ENCODE data around the gene SCYGR4. TPM values are rescaled to one million over a fixed set of nuclear protein-coding genes. Genes with fewer than 3 reads are reported as not detected.
A peak's percentile ranks its signal among the peaks of the same experiment; 100 is the strongest.

The SCYGR4 gene
- polyA plus RNA-seq, 1 donor = 0.03 TPM

DNA sequence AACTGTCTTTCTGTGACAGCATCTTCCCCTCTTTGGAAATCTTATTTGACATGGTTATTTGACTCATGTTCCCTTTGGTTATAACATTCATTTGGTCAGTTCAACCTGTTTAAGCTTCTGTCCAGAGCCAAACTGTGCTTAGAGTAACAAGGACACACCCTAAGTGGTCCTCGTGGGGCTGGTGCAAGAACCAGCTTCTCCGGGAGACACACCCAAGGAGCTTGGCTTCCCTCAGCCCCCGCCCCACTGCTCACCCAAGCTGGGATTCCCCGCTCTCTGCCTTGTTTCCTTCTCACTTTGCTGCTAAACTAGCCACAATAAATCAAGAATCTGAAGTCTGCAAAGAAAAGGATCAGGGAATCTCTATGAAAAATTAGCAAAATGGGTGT, 4.0 kb upstream of the SCYGR4 start:
- Histone ChIP-seq H3K27ac (ENCODE audit: low read length) (no peak overlapping the region), H3K9me3 (ENCODE audit: control insufficient read depth, low read depth, low read length) (no peaks in the 10 kb centered on the region), H3K36me3 (ENCODE audit: control insufficient read depth, insufficient read depth, low read length) (no peaks in the 10 kb centered on the region), H3K27me3 (ENCODE audit: control insufficient read depth, insufficient read depth, low read length) (no peaks in the 10 kb centered on the region), H3K4me3 (ENCODE audit: low read length) (no peak overlapping the region), H3K4me1 (ENCODE audit: control insufficient read depth, insufficient read depth, low read length) (no peaks in the 10 kb centered on the region)
- WGBS (ENCODE audit: insufficient coverage, low lambda C conversion rate) = 60% methylated on average over 1 of the region's 4 CpGs
- DNase-seq = no peak

DNA sequence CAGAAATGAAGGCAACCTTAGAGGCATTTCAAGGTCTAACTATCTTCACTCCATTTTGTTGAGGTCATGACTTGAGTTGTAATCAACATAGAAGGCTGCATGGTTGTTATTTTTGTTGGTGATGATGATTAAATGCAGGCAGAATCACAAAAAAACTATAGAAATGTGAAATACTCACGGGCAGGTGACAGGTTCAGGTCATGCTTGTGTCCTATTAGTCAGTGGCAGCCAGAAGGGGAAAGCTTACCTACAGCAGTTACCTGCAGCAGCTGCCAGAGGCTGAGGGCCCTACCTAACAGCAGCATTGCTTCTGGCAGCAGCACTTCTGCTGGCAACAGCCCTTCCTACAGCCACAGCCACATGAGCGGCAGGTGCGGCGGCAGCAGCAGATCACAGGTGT, 3.1 kb upstream of the SCYGR4 start:
- Histone ChIP-seq H3K27me3 (ENCODE audit: control insufficient read depth, insufficient read depth, low read length) (no peaks in the 10 kb centered on the region), H3K36me3 (ENCODE audit: control insufficient read depth, insufficient read depth, low read length) (no peaks in the 10 kb centered on the region), H3K4me1 (ENCODE audit: control insufficient read depth, insufficient read depth, low read length) (no peaks in the 10 kb centered on the region), H3K4me3 (ENCODE audit: low read length) (no peak overlapping the region), H3K9me3 (ENCODE audit: control insufficient read depth, low read depth, low read length) (no peaks in the 10 kb centered on the region), H3K27ac (ENCODE audit: low read length) (no peak overlapping the region)
- no peak for DNase-seq
- 80% methylated on average over 1 of the region's 4 CpGs for WGBS (ENCODE audit: insufficient coverage, low lambda C conversion rate)

DNA sequence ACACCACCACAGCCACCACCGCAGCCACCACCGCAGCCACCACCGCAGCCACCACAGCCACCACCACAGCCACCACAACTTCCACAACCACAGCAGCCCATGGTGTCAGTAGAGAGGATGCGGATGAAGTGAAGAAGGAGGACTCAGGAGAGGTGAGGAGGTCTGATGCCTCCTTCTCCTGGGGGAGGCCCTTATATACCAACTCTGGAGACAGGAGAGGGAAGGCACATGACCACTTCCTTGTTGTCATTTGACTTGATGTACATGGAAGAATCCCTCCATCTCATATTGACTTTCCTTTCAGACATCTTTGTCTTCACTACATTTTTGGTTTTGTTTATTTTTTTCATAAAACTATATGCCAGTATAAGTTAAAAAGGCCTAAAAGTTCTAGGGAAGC, 2.6 kb upstream of the SCYGR4 start, which contains the start of gene SCYGR3:
Gene SCYGR3 (minus strand): TSS at position 101 of the 400 bp plus-strand sequence. CDS start 0 bp downstream, at position 101.
- Histone ChIP-seq H3K4me3 (ENCODE audit: low read length) (no peak within 1 kb of the TSS), H3K36me3 (ENCODE audit: control insufficient read depth, insufficient read depth, low read length) (no peaks in the 10 kb centered on the region), H3K27me3 (ENCODE audit: control insufficient read depth, insufficient read depth, low read length) (no peaks in the 10 kb centered on the region), H3K9me3 (ENCODE audit: control insufficient read depth, low read depth, low read length) (no peaks in the 10 kb centered on the region), H3K4me1 (ENCODE audit: control insufficient read depth, insufficient read depth, low read length) (no peaks in the 10 kb centered on the region), H3K27ac (ENCODE audit: low read length) (no peak within 1 kb of the TSS)
- DNase-seq = no peak
- no CpG with 5 or more reads among the region's 4 CpGs for WGBS (ENCODE audit: insufficient coverage, low lambda C conversion rate)

DNA sequence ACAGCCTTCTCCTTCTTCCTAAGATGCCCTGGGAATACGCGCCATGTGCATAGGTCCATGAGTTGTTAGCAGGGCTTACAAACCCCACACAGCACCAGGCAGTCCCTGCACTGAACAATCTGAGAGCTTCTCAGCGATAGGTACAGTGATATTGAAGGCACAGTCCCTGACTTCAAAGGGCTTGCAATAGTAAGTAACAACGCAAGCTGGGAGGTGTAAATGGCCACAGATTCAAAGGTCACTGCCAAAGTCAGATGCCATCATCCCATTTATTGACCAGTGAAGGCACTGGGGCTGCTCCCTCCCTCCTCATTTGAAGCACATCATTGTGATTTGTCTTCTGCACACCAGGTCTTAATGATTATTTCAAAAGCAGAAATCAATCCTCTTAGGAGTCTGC, 2.1 kb upstream of the SCYGR4 start:
- no peaks in the 10 kb centered on the region for H3K36me3 ChIP-seq (ENCODE audit: control insufficient read depth, insufficient read depth, low read length)
- no peaks in the 10 kb centered on the region for H3K27me3 ChIP-seq (ENCODE audit: control insufficient read depth, insufficient read depth, low read length)
- H3K4me1 ChIP-seq (ENCODE audit: control insufficient read depth, insufficient read depth, low read length) = no peaks in the 10 kb centered on the region
- H3K27ac ChIP-seq (ENCODE audit: low read length) = no peak overlapping the region
- DNase-seq = no peak
- no CpG with 5 or more reads among the region's 4 CpGs for WGBS (ENCODE audit: insufficient coverage, low lambda C conversion rate)
- no peak overlapping the region for H3K4me3 ChIP-seq (ENCODE audit: low read length)
- no peaks in the 10 kb centered on the region for H3K9me3 ChIP-seq (ENCODE audit: control insufficient read depth, low read depth, low read length)

DNA sequence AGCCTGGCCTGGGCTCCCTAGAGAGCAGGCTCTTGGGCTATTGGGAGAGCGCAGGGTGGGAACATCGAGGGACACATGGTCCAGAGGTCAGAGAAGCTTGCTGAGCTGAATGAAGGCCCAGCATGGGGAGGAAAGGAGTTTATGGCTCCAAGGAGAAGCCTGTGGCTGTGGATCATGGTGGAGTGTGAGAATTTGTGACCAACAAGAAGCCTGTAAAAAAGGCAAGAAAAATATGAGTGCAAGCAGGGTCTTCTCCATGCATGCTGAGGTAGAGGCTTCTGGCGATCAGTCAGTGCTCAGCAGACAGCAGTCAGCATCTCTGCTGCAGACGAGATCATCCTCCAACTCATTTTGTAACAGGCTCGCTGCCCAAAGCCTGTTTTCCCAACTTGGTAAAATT, 1.4 kb upstream of the SCYGR4 start:
- Histone ChIP-seq H3K4me1 (ENCODE audit: control insufficient read depth, insufficient read depth, low read length) (no peaks in the 10 kb centered on the region), H3K9me3 (ENCODE audit: control insufficient read depth, low read depth, low read length) (no peaks in the 10 kb centered on the region), H3K36me3 (ENCODE audit: control insufficient read depth, insufficient read depth, low read length) (no peaks in the 10 kb centered on the region), H3K4me3 (ENCODE audit: low read length) (no peak overlapping the region), H3K27ac (ENCODE audit: low read length) (no peak overlapping the region), H3K27me3 (ENCODE audit: control insufficient read depth, insufficient read depth, low read length) (no peaks in the 10 kb centered on the region)
- DNase-seq = no peak
- 80% methylated on average over 1 of the region's 5 CpGs for WGBS (ENCODE audit: insufficient coverage, low lambda C conversion rate)

DNA sequence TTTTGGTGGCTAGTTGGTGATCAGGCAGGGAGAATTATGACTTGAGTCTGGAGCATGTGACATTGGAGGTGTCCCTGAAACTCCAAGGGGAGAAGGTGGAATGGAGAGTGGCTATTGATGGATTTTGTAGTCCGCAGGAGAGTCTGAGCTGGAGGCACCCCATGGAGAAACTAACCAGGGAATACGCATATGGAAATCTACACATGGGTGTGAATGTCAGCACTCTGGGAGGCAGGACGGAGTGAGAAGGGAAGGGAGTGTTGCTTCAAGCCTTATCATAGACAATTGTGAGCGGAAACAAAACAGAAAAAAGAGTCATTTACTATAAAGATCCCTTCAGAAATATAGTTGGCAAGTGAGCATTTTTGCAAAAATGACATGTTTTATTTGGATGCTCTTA, 667 bp upstream of the SCYGR4 start:
- Histone ChIP-seq H3K4me3 (ENCODE audit: low read length) (no peak overlapping the region), H3K27ac (ENCODE audit: low read length) (no peak overlapping the region), H3K9me3 (ENCODE audit: control insufficient read depth, low read depth, low read length) (no peaks in the 10 kb centered on the region), H3K27me3 (ENCODE audit: control insufficient read depth, insufficient read depth, low read length) (no peaks in the 10 kb centered on the region), H3K36me3 (ENCODE audit: control insufficient read depth, insufficient read depth, low read length) (no peaks in the 10 kb centered on the region), H3K4me1 (ENCODE audit: control insufficient read depth, insufficient read depth, low read length) (no peaks in the 10 kb centered on the region)
- DNase-seq = no peak
- WGBS (ENCODE audit: insufficient coverage, low lambda C conversion rate) = no CpG with 5 or more reads among the region's 4 CpGs

DNA sequence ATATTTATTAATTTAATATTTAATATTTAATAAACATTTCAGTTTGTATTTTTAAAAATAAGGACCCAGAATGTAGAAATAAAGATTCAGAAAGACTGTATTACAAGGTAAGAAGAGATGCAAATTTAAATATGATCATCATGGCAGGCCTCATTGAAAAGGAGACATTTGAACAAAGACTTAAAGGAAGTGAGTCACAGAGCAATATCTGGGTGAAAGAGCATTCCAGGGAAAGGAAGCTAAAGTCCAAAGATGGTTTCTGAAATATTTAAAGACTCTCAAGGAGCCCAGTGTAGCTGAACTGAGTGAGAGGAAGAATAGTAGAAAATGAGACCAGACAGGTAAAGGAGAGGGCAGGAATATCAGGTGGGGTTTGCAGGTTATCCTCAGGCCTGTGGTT, 5.9 kb downstream of the SCYGR4 start:
- H3K36me3 ChIP-seq (ENCODE audit: control insufficient read depth, insufficient read depth, low read length) = no peaks in the 10 kb centered on the region
- DNase-seq = peak; percentile 43 to 73
- H3K9me3 ChIP-seq (ENCODE audit: control insufficient read depth, low read depth, low read length) = peaks cover 5% of the 10 kb centered on the region
- peak overlapping the region; percentile 39 for H3K27ac ChIP-seq (ENCODE audit: low read length)
- H3K4me1 ChIP-seq (ENCODE audit: control insufficient read depth, insufficient read depth, low read length) = peaks cover 4% of the 10 kb centered on the region
- H3K4me3 ChIP-seq (ENCODE audit: low read length) = no peak overlapping the region
- no peaks in the 10 kb centered on the region for H3K27me3 ChIP-seq (ENCODE audit: control insufficient read depth, insufficient read depth, low read length)

DNA sequence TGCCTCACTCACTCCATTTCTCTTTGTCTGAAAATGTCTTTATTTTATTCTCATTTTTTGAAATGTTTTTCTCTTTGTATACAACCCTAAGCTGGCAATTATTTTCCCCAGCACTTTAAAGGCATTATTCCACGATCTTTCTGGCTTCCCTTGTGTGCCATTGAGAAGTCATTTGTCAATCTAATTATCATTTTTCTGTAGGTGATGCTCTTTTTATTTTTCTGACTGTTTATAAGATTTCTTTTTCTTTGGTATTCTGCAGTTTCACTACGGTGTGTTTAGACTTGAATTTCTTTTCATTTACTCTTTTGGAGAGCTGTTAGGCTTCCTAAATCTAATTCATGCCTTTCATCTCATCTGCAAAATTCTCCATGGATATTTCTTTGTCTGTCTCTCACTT, 8.1 kb downstream of the SCYGR4 start:
- H3K9me3 ChIP-seq (ENCODE audit: control insufficient read depth, low read depth, low read length) = peaks cover 5% of the 10 kb centered on the region
- H3K4me1 ChIP-seq (ENCODE audit: control insufficient read depth, insufficient read depth, low read length) = peaks cover 4% of the 10 kb centered on the region
- 89% methylated on average over 1 of the region's 2 CpGs for WGBS (ENCODE audit: insufficient coverage, low lambda C conversion rate)
- no peaks in the 10 kb centered on the region for H3K36me3 ChIP-seq (ENCODE audit: control insufficient read depth, insufficient read depth, low read length)
- H3K27ac ChIP-seq (ENCODE audit: low read length) = no peak overlapping the region
- no peak for DNase-seq
- H3K4me3 ChIP-seq (ENCODE audit: low read length) = no peak overlapping the region
- no peaks in the 10 kb centered on the region for H3K27me3 ChIP-seq (ENCODE audit: control insufficient read depth, insufficient read depth, low read length)

DNA sequence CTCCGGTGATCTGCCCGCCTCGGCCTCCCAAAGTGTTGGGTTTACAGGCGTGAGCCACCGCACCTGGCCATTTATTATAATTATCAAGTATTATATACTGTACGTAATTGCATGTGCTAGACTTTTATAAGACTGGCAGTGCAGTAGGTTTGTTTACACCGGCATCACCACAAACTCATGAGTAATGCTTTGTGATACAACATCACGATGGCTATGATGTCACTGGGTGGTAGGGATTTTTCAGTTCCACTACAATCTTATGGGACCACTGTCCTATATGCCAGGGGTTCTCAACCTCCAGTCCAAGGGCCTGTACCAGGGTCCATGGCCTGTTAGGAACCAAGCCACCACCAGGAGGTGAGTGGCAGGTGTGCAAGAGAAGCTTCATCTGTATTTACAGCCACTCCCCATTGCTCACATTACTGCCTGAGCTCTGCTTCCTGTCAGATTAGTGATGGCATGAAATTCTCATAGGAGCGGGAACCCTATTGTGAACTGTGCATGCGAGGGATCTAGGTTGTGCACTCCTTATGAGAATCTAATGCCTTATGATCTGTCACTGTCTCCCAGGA, 9.4 kb downstream of the SCYGR4 start:
- no peak overlapping the region for H3K27ac ChIP-seq (ENCODE audit: low read length)
- H3K4me1 ChIP-seq (ENCODE audit: control insufficient read depth, insufficient read depth, low read length) = peaks cover 4% of the 10 kb centered on the region
- DNase-seq = no peak
- H3K9me3 ChIP-seq (ENCODE audit: control insufficient read depth, low read depth, low read length) = peaks cover 5% of the 10 kb centered on the region
- WGBS (ENCODE audit: insufficient coverage, low lambda C conversion rate) = 73% methylated on average over 4 of the region's 10 CpGs
- no peaks in the 10 kb centered on the region for H3K36me3 ChIP-seq (ENCODE audit: control insufficient read depth, insufficient read depth, low read length)
- no peaks in the 10 kb centered on the region for H3K27me3 ChIP-seq (ENCODE audit: control insufficient read depth, insufficient read depth, low read length)
- no peak overlapping the region for H3K4me3 ChIP-seq (ENCODE audit: low read length)

DNA sequence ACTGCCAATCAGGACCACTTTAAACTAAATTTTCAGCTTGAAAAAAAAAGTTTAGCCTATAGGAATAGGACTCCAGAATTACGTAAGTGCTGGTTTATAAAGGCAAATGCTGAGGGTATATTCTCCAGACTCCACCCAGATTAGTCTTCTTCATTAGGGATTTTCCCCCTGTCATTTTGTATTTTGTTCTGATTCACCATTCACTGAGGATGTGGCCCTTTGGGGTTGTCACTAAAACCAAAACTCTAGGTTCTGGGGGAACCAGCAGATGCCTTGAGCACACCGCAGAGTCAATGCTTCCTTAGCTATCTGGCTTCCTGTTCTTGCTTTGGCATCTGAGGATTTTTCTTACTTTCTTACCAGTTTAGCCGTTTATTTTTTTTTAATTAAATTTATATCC, 10.5 kb downstream of the SCYGR4 start:
- no peak overlapping the region for H3K4me3 ChIP-seq (ENCODE audit: low read length)
- H3K4me1 ChIP-seq (ENCODE audit: control insufficient read depth, insufficient read depth, low read length) = peaks cover 4% of the 10 kb centered on the region
- H3K36me3 ChIP-seq (ENCODE audit: control insufficient read depth, insufficient read depth, low read length) = no peaks in the 10 kb centered on the region
- peaks cover 2% of the 10 kb centered on the region for H3K9me3 ChIP-seq (ENCODE audit: control insufficient read depth, low read depth, low read length)
- H3K27me3 ChIP-seq (ENCODE audit: control insufficient read depth, insufficient read depth, low read length) = no peaks in the 10 kb centered on the region
- no peak for DNase-seq
- WGBS (ENCODE audit: insufficient coverage, low lambda C conversion rate) = 67% methylated on average over 1 of the region's 3 CpGs
- H3K27ac ChIP-seq (ENCODE audit: low read length) = no peak overlapping the region

DNA sequence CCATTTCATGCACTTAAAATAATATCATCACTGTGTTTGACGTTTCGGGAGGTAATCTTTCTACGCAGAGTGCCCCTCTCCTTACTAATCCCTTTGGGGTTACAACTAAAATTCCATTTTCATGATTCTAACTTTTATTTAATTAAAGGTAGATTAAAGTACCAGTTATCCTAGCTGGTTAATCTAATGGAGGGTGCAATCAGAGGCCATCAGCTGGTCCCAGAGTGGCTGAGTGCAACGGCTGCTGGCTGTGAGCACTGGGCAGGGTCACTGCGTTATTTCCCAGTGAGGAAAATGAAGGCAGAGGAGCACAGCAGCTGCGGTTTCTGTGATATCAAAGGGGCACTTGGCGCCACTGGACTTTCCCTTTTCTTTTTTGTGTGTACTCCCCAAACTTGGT, 12.1 kb downstream of the SCYGR4 start:
- no CpG with 5 or more reads among the region's 7 CpGs for WGBS (ENCODE audit: insufficient coverage, low lambda C conversion rate)
- H3K9me3 ChIP-seq (ENCODE audit: control insufficient read depth, low read depth, low read length) = no peaks in the 10 kb centered on the region

More for the DNA sequence above, 12.1 kb downstream of the SCYGR4 start:
- no peak overlapping the region for H3K4me3 ChIP-seq (ENCODE audit: low read length)
- no peaks in the 10 kb centered on the region for H3K27me3 ChIP-seq (ENCODE audit: control insufficient read depth, insufficient read depth, low read length)
- no peaks in the 10 kb centered on the region for H3K36me3 ChIP-seq (ENCODE audit: control insufficient read depth, insufficient read depth, low read length)
- no peaks in the 10 kb centered on the region for H3K4me1 ChIP-seq (ENCODE audit: control insufficient read depth, insufficient read depth, low read length)
- DNase-seq = no peak
- H3K27ac ChIP-seq (ENCODE audit: low read length) = no peak overlapping the region

Measured in large intestine (tissue), 3 donors.